ENCODE data around the gene CLDN7.

DNA sequence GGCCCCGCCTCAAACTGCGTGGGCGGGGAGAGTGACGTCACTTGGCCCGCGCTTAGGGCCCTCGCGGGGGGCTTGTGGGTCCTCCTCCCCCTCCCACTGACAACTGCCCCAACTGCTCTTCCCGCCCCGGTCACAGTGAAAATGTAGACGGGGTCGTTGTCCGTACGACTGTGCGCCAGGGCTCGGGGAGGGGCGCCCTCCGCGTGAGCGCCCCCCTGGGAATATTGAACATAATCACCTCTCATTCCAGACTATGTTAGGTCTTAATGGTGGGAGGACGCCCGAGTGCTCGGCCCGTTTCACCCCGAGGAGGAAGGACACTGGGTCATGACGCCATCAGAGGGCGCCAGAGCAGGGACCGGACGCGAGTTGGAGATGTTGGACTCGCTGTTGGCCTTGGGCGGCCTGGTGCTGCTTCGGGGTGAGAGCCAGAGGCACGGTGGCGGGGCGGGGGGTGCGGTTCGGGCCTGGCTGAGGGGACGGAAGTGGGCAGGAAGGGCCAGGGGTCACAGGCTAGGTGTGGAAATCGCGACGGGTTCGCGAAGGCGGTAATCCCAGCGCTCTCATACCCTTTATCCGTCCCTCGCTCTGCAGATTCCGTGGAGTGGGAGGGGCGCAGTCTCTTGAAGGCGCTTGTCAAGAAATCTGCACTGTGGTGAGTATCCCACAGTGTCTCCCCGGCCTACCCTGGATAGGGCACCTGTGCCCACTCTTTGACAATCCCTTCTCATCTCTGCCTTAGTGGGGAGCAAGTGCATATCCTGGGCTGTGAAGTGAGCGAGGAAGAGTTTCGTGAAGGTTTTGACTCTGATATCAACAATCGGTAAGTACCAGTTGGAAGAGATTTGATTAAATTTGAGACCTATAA, 9.9 kb downstream of the CLDN7 start, which contains the start of gene ELP5:
- TF ChIP-seq POLR2A (IDR thresholded peaks at IDR 0.05; ENCODE audit: low read length): peak; percentile 85
- no peak for TF ChIP-seq GATA1 (IDR thresholded peaks at IDR 0.05; ENCODE audit: low read depth, low read length)

All from erythroblast (primary cell).